ELR (cell line): ENCODE measurements around the gene GUCY1A1.

ENCODE experiments used
- DNase-seq: peaks from one replicate; pipeline ENCODE4 v3.0.0-alpha.2; 2015; ENCODE audit warnings: low read depth

GUCY1A1 gene

GRCh38 chr4:155777971-155778735 lies 111.5 kb downstream of the GUCY1A1 start:
- no peak for DNase-seq

- DNase-seq = peak; percentile 14
Observed at GRCh38 chr4:155780775-155781174, 114.1 kb downstream of the GUCY1A1 start.

- no peak for DNase-seq
Observed at GRCh38 chr4:155781249-155781831, 114.7 kb downstream of the GUCY1A1 start.
